NCI-H187 (cell line): Measurements from ENCODE around the gene DDX10.

Experiments used
- DNase-seq, 2 experiments: peaks; one replicate each; lab custom pipeline; 2025; lab: John Stamatoyannopoulos, UW

DDX10 gene

GRCh38 chr11:108654994-108655631 lies 9.8 kb upstream of the DDX10 start:
- peak in 1 of 2 experiments; percentile 3 for DNase-seq

GRCh38 chr11:108662700-108663099 lies 2.2 kb upstream of the DDX10 start:
- DNase-seq, result no peak

GRCh38 chr11:108663154-108663877 lies 1.6 kb upstream of the DDX10 start:
- DNase-seq, result no peak

- no peak for DNase-seq
Measured at GRCh38 chr11:108666373-108666772, 1.5 kb downstream of the DDX10 start.

DNA sequence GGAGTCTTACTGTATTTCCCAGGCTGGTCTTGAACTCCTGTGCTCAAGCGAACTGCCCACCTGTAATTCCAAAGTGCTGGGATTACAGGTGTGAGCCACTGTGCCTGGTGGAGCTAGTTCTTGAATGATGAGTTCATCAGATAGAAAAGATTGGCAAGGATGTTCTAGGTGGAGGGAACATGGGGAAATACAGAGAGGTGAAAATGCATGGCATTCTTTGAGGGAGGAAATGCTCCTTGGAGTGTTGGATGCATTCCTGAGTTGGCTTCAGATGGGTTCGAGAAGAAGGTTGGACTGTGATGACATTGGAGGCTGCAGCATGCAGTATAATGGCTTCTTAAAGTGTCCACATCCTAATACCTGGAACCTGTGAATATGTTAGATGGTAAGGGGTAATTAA lies 4.4 kb downstream of the DDX10 start:
- no peak for DNase-seq

DNA sequence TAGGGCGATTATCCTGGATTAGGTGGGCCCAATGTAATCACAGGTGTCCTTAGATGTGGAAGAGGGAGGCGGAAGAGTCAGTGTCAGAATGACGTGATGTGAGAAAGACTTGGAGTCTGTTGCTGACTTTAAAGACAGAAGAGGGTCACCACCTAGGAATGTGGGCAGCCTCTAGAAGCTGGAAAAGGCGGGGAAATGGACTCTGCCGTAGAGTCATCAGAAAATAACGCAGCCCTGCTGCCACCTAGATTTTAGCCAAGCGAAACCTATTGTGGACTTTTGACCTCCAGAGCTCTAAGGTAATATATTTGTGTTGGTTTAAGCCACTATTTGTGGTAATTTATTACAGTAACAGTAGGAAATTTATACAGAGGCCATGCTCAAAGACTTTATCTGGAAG lies 4.8 kb downstream of the DDX10 start:
- DNase-seq, result no peak

DNA sequence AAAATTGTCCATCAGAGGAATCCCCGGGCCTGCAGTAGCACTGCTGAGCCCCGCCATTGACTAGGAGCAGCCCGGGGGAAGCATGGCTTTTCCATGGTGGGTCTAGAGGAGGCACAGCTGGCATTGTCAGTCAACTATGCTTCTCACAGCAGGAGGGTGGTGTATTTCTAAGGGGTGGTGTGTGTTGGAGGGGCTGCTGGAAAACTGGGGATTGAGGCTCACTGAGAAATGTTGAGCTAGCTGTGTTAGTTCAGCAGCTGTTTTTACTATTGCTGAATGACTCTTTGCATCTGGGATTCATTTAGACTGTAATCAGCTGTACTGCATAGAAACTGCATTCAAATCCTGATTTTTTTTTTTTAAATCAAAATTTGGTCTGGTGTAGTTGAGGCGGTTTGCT lies 5.6 kb downstream of the DDX10 start:
- no peak for DNase-seq

DNA sequence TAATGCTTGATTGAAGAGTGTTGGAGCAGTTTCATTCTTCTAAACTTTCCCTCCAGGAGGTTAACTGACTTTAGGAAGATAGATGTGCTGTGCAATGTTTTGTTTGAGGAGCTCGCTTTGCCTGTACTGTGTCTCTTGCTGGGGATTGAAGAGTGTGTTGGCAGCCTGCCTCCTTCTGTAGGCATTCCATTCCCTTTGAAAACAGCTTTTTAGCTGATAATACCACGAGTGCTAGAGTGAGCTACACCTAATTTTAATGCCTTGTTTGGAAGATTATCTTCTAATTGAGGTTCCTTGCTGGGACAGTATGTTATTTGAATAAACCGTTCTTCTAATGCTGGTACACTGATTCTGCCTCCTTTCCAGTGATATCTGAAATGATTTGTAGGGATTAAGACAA lies 7.2 kb downstream of the DDX10 start:
- no peak for DNase-seq

GRCh38 chr11:108672786-108673185 lies 7.9 kb downstream of the DDX10 start:
- no peak for DNase-seq

GRCh38 chr11:108679045-108679444 lies 14.2 kb downstream of the DDX10 start:
- no peak for DNase-seq

DNA sequence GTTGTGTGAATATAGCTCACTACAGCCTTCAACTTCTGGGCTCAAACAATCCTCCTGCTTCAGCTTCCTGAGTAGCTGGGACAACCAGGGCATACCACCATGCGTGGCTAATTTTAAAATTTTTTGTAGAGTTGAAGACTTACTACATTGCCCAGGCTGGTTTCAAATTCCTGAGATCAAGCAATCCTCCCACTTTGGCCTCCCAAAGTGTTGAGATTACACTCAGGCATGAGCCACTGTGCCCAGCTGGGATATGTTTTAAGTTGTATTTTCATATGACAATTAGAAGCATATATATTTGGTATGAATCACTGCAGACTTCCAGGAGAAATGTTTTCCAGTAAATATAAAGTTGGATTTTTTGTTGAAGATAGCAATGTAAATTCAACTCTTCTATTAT lies 15.4 kb downstream of the DDX10 start:
- no peak for DNase-seq

- no peak for DNase-seq
Measured at GRCh38 chr11:108685419-108686130, 20.7 kb downstream of the DDX10 start.

GRCh38 chr11:108693852-108694251 lies 29.0 kb downstream of the DDX10 start:
- no peak for DNase-seq

DNA sequence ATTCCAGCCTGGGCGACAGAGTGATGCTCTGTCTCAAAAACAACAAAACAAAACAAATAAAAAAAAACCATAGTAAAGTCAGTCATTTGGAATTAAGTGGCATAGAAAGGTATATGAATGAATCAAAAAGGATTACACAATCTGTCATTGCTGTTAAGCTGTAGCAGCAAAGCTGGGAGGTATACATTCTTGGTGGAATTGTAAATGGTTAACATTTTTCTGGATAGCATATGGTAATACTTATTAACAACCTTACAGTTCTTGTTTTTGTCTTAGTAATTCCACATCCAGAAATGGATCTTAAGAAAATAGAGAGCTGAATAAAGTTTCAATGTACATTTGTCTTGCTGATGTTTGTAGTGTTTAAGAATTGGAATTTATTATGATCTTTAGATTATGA lies 30.0 kb downstream of the DDX10 start:
- DNase-seq, result no peak

GRCh38 chr11:108697872-108698473 lies 33.1 kb downstream of the DDX10 start:
- DNase-seq, result peak in 1 of 2 experiments; percentile 39

DNA sequence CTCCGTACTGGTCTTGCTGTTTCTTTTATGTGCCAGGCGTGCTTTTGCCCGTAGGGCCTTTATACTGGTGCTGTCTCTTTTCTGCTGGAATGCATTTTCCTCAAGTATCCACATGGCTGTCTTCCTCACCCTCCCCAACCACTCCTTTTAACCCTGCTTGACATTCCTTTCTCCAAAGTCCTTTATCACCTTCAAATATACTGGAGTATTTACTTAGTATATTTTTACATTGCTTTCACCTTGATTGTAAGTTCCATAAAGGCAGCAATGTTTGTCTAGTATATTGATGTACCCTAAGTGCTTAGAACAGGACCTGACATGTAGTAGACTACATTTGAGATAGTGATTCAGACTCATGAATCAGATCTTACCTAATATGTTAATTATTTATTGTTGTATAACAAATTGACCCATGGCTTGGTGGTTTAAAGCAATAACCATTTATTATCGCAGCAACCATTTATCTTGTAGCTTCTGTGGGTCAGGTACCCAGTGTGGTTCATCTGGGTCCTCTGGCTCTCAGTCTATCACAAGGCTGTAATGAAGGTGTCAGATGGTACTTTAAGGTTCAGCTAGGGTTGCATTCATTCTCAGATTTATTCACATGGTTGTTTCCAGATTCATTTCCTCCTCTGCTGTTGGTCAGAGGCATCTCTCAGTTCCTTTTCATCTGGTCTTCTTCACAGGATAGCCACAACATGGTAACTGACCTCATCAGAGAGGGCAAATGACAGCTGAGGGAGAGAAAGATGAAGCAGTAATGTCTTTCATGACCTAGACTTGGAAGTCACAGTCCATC lies 34.2 kb downstream of the DDX10 start:
- DNase-seq, result peak in 1 of 2 experiments; percentile 2

DNA sequence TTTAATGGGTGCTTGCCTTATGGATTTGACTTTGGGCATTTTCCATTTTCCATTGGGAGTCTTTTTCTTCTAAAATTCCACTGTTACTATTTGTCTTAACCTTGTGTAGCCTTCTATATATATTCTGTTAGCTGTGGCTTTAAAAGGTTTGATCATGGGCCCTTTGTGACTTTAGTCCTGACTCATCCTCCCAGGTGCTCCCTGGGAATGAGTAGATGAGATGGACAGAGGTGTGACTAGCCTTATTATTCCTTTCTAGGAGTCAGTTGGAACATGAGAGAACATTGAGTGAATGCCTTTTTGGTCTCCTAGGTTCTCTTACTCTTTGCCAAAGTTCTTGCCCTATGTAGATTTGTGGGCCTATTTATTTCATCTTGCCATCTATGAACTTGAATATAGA lies 39.0 kb downstream of the DDX10 start:
- DNase-seq, result no peak

GRCh38 chr11:108705061-108705460 lies 40.2 kb downstream of the DDX10 start:
- no peak for DNase-seq

GRCh38 chr11:108708173-108708572 lies 43.3 kb downstream of the DDX10 start:
- no peak for DNase-seq

GRCh38 chr11:108709741-108710140 lies 44.9 kb downstream of the DDX10 start:
- no peak for DNase-seq

DNA sequence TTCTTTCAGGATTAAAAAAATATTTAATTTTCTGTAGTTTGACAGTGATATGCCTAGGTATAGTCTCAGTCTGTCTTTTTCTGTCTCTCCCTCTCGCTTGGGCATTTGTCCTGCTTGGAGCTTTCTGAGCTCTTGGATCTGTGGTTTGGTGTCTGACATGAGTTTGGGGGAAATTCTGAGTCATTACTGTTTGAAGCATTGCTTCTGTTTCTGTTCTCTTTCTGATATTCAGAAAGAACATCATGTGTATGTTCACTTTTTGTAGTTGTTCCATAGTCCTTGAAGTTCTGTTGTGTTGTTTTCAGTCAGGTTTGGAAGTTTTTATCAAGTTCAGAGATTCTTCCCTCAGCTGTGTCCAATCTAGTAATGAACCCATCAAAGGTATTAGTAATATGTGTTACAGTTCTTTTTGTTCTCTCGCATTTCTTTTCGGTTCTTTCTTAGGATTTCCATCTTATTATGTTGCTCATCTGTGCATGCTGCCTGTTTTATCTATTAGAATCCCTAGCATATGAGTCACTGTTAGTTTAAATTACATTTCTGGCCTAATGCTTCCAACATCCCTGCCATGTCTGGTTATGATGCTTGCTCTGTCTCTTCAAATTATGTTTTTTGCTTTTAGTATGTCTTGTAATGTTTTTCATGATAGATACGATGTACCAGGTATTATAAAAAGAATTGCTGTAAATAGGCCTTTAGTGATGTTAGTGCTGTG lies 48.4 kb downstream of the DDX10 start:
- no peak for DNase-seq
